HUES64 (cell line): ENCODE data around the gene COL13A1.

Experiments used
- H3K27ac ChIP-seq: 2 replicates; pipeline ENCODE4 v1.7.0; 2013; ENCODE audit warnings: low read depth, low read length, inconsistent platforms
- H3K27me3 ChIP-seq: 2 replicates; pipeline ENCODE4 v1.6.1; 2013; ENCODE audit warnings: mild to moderate bottlenecking, low read length; ENCODE audit not compliant: insufficient read depth
- H3K36me3 ChIP-seq: 2 replicates; pipeline ENCODE4 v1.6.1; 2013; ENCODE audit warnings: mild to moderate bottlenecking, low read length; ENCODE audit not compliant: insufficient read depth
- H3K4me1 ChIP-seq: 2 replicates; pipeline ENCODE4 v1.6.1; 2013; ENCODE audit warnings: mild to moderate bottlenecking, low read length, moderate library complexity; ENCODE audit not compliant: insufficient read depth
- H3K4me3 ChIP-seq: 2 replicates; pipeline ENCODE4 v1.5.1; 2013; ENCODE audit warnings: mild to moderate bottlenecking, low read length, moderate library complexity
- H3K9ac ChIP-seq: 2 replicates; pipeline ENCODE4 v1.6.1; 2013; ENCODE audit warnings: mild to moderate bottlenecking, low read depth, low read length
- H3K9me3 ChIP-seq: 2 replicates; pipeline ENCODE4 v1.6.1; 2013; ENCODE audit warnings: low read depth, low read length; ENCODE audit not compliant: insufficient read depth
- WGBS: fragments of 150-250, 120-280 bp; methylation state at CpG from one replicate; pipeline ENCODE4 v1.1.7; 2013; ENCODE audit warnings: missing lambda C conversion rate; 5-methylcytosine and 5-hydroxymethylcytosine counted together

Gene COL13A1

DNA sequence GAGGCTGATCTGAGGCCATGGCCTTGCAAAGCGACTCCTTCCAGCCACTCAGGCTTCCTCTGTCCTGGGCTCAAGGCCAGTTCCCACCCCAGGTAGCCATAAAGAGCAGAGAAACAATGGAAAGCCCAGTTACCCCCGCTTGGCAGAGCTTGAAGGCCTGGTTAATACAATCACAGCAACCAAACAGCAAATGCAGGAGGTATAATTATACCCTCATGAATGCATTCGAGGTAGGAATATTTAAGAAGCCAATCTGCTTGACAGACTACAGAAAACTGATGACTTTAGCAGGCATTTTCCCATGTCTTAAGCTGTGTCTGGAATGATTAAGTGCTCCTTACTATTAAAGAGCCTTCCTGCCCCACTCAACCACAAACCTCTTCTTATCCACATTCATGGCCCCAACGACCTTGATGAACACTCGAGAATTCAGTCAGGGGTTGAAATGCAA lies 136.9 kb downstream of the COL13A1 start:
- H3K9ac ChIP-seq = no peak overlapping the region
- no peak overlapping the region for H3K27ac ChIP-seq
- 79% methylated on average over 5 of the region's 5 CpGs for WGBS

DNA sequence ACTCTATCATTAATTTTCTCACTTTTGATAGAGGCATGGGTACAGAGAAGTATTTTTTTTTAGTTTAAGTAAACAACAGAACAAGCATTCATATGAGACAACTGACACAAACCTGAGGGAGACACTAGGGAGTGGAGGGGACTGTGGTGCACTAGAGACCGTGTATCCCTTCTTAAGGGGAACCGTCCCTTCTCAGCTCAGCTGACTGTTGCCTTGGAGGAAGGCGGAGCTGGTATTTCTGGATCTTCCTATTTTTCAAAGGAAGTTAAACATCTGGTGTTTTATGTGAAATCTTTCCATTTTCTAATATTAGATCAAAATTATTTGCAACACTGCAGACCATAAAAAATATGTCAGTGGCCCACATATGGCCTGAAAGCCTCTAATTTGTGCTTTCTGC lies 137.4 kb downstream of the COL13A1 start:
- WGBS = 93% methylated on average over 2 of the region's 3 CpGs

More for the DNA sequence above, 136.9 kb downstream of the COL13A1 start:
- H3K4me3 ChIP-seq = no peak overlapping the region
- no peaks in the 10 kb centered on the region for H3K27me3 ChIP-seq
- no peaks in the 10 kb centered on the region for H3K4me1 ChIP-seq
- no peaks in the 10 kb centered on the region for H3K36me3 ChIP-seq
- no peaks in the 10 kb centered on the region for H3K9me3 ChIP-seq

GRCh38 chr10:69939481-69939880 lies 137.8 kb downstream of the COL13A1 start:
- Histone ChIP-seq H3K27ac (no peak overlapping the region), H3K9me3 (no peaks in the 10 kb centered on the region), H3K36me3 (no peaks in the 10 kb centered on the region), H3K4me1 (no peaks in the 10 kb centered on the region), H3K9ac (no peak overlapping the region), H3K27me3 (no peaks in the 10 kb centered on the region), H3K4me3 (no peak overlapping the region)
- WGBS = 90% methylated on average over 4 of the region's 4 CpGs

More for the DNA sequence above, 137.4 kb downstream of the COL13A1 start:
- no peak overlapping the region for H3K27ac ChIP-seq
- H3K4me3 ChIP-seq = no peak overlapping the region
- no peaks in the 10 kb centered on the region for H3K9me3 ChIP-seq
- no peaks in the 10 kb centered on the region for H3K4me1 ChIP-seq
- H3K36me3 ChIP-seq = no peaks in the 10 kb centered on the region
- H3K9ac ChIP-seq = no peak overlapping the region
- H3K27me3 ChIP-seq = no peaks in the 10 kb centered on the region

DNA sequence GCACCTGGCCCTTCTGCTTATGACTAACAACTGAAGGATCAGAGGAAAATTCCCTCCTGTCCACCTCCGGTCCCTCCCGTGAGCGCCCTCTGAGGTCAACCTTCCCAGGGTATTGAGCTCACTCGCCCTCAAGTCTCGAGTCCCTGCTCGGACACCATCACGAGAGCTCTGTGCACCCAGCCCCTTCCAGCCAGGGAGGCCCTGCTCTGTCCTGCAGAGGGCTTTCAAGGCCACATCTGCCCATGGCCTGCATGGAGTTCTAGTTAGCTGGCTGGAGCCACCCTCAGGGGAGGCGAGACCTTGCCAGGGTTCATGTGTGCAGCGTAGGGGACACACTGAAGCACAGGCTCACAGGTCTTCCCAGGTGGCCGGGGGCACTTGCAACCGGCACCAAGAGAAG lies 140.0 kb downstream of the COL13A1 start:
- Histone ChIP-seq H3K4me3 (no peak overlapping the region), H3K27ac (no peak overlapping the region), H3K27me3 (no peaks in the 10 kb centered on the region), H3K9ac (no peak overlapping the region), H3K4me1 (no peaks in the 10 kb centered on the region), H3K36me3 (no peaks in the 10 kb centered on the region), H3K9me3 (no peaks in the 10 kb centered on the region)
- 91% methylated on average over 11 of the region's 11 CpGs for WGBS

- H3K27me3 ChIP-seq = no peaks in the 10 kb centered on the region
- no peak overlapping the region for H3K27ac ChIP-seq
- no peak overlapping the region for H3K9ac ChIP-seq
- H3K9me3 ChIP-seq = no peaks in the 10 kb centered on the region
- WGBS = 95% methylated on average over 19 of the region's 19 CpGs
- no peak overlapping the region for H3K4me3 ChIP-seq
- H3K4me1 ChIP-seq = no peaks in the 10 kb centered on the region
- no peaks in the 10 kb centered on the region for H3K36me3 ChIP-seq
Measured at GRCh38 chr10:69943292-69943820, 141.7 kb downstream of the COL13A1 start.

DNA sequence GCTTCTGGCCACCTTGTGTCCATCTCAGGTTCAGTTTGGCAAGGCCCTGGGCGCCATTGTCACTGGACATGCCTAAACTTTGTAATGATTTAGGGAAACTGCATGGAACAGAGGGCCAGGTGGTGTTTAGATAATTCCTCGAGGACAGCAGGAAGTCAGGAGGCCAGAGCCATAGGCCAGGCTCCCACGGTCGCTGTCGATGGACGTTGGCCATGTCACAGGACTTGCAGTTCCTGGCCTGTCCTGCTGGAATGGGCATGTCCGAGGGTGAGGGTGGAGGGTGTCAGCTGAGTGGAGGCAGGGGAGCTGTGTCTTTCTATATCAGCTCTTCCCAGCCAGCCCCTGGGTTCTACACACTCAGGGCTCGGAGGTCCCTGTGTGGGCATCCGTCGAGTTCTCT lies 143.1 kb downstream of the COL13A1 start:
- 94% methylated on average over 10 of the region's 10 CpGs for WGBS
- Histone ChIP-seq H3K9ac (no peak overlapping the region), H3K4me1 (no peaks in the 10 kb centered on the region), H3K36me3 (no peaks in the 10 kb centered on the region), H3K27me3 (no peaks in the 10 kb centered on the region), H3K9me3 (no peaks in the 10 kb centered on the region), H3K4me3 (no peak overlapping the region), H3K27ac (no peak overlapping the region)

GRCh38 chr10:69948261-69948660 lies 146.6 kb downstream of the COL13A1 start:
- WGBS = 89% methylated on average over 4 of the region's 4 CpGs
- no peak overlapping the region for H3K27ac ChIP-seq

DNA sequence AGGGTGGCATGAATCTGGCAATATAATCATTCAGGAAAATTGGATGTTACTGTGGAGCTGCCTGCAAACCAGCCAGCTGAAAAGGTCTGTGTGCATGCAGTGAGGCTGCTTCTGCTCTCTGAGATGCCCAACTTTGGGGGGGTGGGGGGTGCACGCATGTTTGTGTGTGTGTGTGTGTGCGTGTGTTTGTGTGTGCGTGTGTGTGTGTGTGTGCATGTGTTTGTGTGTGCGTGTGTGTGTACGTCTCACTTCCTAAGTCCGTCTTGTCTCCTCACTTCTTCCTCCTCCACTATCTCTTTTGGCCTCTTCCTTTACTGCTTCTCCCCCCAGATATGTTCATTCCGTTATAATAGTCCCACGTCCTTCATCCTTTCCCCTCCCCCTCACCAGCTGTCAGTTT lies 148.1 kb downstream of the COL13A1 start:
- no peaks in the 10 kb centered on the region; the same call in 1 of the 2 replicates for H3K27me3 ChIP-seq
- no peak overlapping the region for H3K4me3 ChIP-seq
- no peaks in the 10 kb centered on the region for H3K9me3 ChIP-seq
- no peak overlapping the region for H3K9ac ChIP-seq
- 92% methylated on average over 6 of the region's 8 CpGs for WGBS
- peaks cover 19% of the 10 kb centered on the region for H3K4me1 ChIP-seq
- no peak overlapping the region for H3K27ac ChIP-seq
- no peaks in the 10 kb centered on the region for H3K36me3 ChIP-seq

More at GRCh38 chr10:69948261-69948660, 146.6 kb downstream of the COL13A1 start:
- Histone ChIP-seq H3K9me3 (no peaks in the 10 kb centered on the region), H3K27me3 (no peaks in the 10 kb centered on the region), H3K4me1 (peaks cover 16% of the 10 kb centered on the region), H3K36me3 (no peaks in the 10 kb centered on the region), H3K9ac (no peak overlapping the region), H3K4me3 (no peak overlapping the region)

DNA sequence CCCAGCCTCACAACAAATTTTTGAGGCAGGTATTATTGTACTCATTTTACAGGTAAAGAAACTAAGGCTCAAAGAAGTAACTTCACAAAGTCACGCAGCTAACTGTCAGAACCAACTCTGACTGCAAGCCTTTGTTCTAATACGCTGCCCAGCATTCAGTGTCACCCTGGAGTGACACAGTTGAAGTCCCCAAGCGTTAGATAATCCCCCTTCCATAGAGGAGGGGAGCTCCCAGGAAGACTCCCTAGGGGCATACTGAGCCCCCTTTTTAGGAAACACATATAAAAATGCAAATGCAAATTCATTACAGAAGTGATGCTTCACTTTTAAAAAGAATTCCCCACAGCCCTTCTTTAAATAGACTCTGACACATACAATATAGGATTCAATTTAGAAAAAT lies 150.0 kb downstream of the COL13A1 start:
- H3K27me3 ChIP-seq = no peaks in the 10 kb centered on the region; the same call in 1 of the 2 replicates
- H3K36me3 ChIP-seq = no peaks in the 10 kb centered on the region
- H3K4me3 ChIP-seq = no peak overlapping the region
- H3K27ac ChIP-seq = no peak overlapping the region
- no peaks in the 10 kb centered on the region for H3K9me3 ChIP-seq
- H3K4me1 ChIP-seq = peaks cover 19% of the 10 kb centered on the region
- 68% methylated on average over 3 of the region's 3 CpGs for WGBS
- no peak overlapping the region for H3K9ac ChIP-seq

- H3K4me1 ChIP-seq = peaks cover 19% of the 10 kb centered on the region
- H3K9me3 ChIP-seq = no peaks in the 10 kb centered on the region
- H3K4me3 ChIP-seq = no peak overlapping the region
- no peak overlapping the region for H3K9ac ChIP-seq
- WGBS = 49% methylated on average over 6 of the region's 6 CpGs
- H3K36me3 ChIP-seq = no peaks in the 10 kb centered on the region
- H3K27me3 ChIP-seq = no peaks in the 10 kb centered on the region; the same call in 1 of the 2 replicates
- no peak overlapping the region for H3K27ac ChIP-seq
Measured at GRCh38 chr10:69952069-69952800, 150.5 kb downstream of the COL13A1 start.

DNA sequence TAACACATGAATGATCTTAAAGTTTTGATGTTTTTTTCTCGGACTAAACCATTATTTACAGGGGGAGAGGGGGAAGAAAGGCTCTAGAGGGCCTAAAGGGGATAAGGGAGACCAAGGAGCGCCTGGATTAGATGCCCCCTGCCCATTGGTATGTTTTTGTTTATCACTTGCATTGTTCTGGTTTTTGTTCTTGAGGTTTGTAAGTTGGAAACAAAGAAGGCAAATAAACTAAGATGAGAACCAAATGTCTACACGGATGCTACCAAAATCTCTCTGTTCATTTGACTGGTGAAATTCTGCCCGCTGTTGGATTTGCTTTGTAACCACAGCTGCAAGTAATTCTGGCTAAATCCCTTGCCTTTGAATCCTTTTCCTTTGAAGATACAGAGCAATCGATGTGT lies 151.1 kb downstream of the COL13A1 start:
- peaks cover 19% of the 10 kb centered on the region for H3K4me1 ChIP-seq
- WGBS = 50% methylated on average over 4 of the region's 5 CpGs
- H3K27ac ChIP-seq = peak overlapping the region; percentile 5; the same call in 1 of the 2 replicates
- H3K4me3 ChIP-seq = no peak overlapping the region
- H3K27me3 ChIP-seq = no peaks in the 10 kb centered on the region; the same call in 1 of the 2 replicates
- H3K9ac ChIP-seq = peak overlapping the region; percentile 13; the same call in 1 of the 2 replicates
- H3K36me3 ChIP-seq = no peaks in the 10 kb centered on the region
- H3K9me3 ChIP-seq = no peaks in the 10 kb centered on the region
